Adipose tissue (tissue), 3 donors: Measurements from ENCODE around the gene TMEFF2. TPM values are rescaled to one million over a fixed set of nuclear protein-coding genes. Genes with fewer than 3 reads are reported as not detected.
"Not testable (repeated sequence)": the region's sequence is repeated elsewhere in the genome, so short reads cannot be mapped to it uniquely, and the experiment has no call there.

Experiments used
- H3K27ac ChIP-seq: one replicate; pipeline ENCODE4 v1.5.1; 2013; ENCODE audit warnings: low read depth, low read length
- WGBS, 3 donors: extraction: QIAGEN DNeasy Blood & Tissue Kit; methylation state at CpG; one replicate each; pipeline ENCODE4 v1.1.7; 2013; 5-methylcytosine and 5-hydroxymethylcytosine counted together
- polyA plus RNA-seq, 3 donors: library from polyadenylated mRNA; stranded (reverse); fragments of 200-250 nt; gene quantifications; one replicate each; pipeline ENCODE4 v1.2.3, GENCODE V29; 2013
- donor health status: healthy with polysubstance abuse.
- donor health status: Bipolar disorder and iron deficiency.
- donor health status: healthy.

Gene TMEFF2
- polyA plus RNA-seq, 3 donors = 0.01 to 0.03 TPM; not detected in 1

- H3K27ac ChIP-seq = no peak overlapping the region
- WGBS, 3 donors = 61 to 91% (median 75%) methylated on average over 1 of the region's 1 CpG
Measured at GRCh38 chr2:191931329-191931728, 263.4 kb downstream of the TMEFF2 start.

GRCh38 chr2:191930205-191930604 lies 264.5 kb downstream of the TMEFF2 start:
- WGBS, 3 donors = 83 to 88% (median 87%) methylated on average over 3 of the region's 3 CpGs
- H3K27ac ChIP-seq = no peak overlapping the region

GRCh38 chr2:191929288-191929687 lies 265.4 kb downstream of the TMEFF2 start:
- no peak overlapping the region for H3K27ac ChIP-seq
- 62 to 71% (median 63%) methylated on average over 4 of the region's 4 CpGs for WGBS, 3 donors

GRCh38 chr2:191927991-191928390 lies 266.7 kb downstream of the TMEFF2 start:
- WGBS, 3 donors = 23 to 51% (median 43%) methylated on average over 3 of the region's 3 CpGs
- H3K27ac ChIP-seq = no peak overlapping the region

- 16 to 45% (median 45%) methylated on average over 4 of the region's 4 CpGs for WGBS, 3 donors
- no peak overlapping the region for H3K27ac ChIP-seq
Measured at GRCh38 chr2:191927319-191927867, 267.3 kb downstream of the TMEFF2 start.

GRCh38 chr2:191926671-191927070 lies 268.1 kb downstream of the TMEFF2 start:
- WGBS, 3 donors = 87 to 97% (median 93%) methylated on average over 1 of the region's 1 CpG
- no peak overlapping the region for H3K27ac ChIP-seq

GRCh38 chr2:191923652-191923997 lies 271.1 kb downstream of the TMEFF2 start:
- no peak overlapping the region for H3K27ac ChIP-seq

GRCh38 chr2:191922736-191923651 lies 271.7 kb downstream of the TMEFF2 start:
- 95 to 96% (median 95%) methylated on average over 20 of the region's 20 CpGs for WGBS, 3 donors
- H3K27ac ChIP-seq = no peak overlapping the region

GRCh38 chr2:191921650-191922049 lies 273.1 kb downstream of the TMEFF2 start:
- 96 to 98% (median 97%) methylated on average over 24 to 32 of the region's 32 CpGs for WGBS, 3 donors
- H3K27ac ChIP-seq = not testable (repeated sequence)

- 93 to 96% (median 93%) methylated on average over 2 of the region's 2 CpGs for WGBS, 3 donors
- no peak overlapping the region for H3K27ac ChIP-seq
Measured at GRCh38 chr2:191920502-191920901, 274.2 kb downstream of the TMEFF2 start.

- H3K27ac ChIP-seq = no peak overlapping the region
- 72 to 80% (median 79%) methylated on average over 9 of the region's 9 CpGs for WGBS, 3 donors
Measured at GRCh38 chr2:191917967-191918651, 276.6 kb downstream of the TMEFF2 start.

- no peak overlapping the region for H3K27ac ChIP-seq
- 87 to 92% (median 89%) methylated on average over 2 of the region's 2 CpGs for whole genome bisulfite sequencing, 3 donors
Measured at GRCh38 chr2:191917430-191917881, 277.3 kb downstream of the TMEFF2 start.

- no peak overlapping the region for H3K27ac ChIP-seq
- 63 to 87% (median 82%) methylated on average over 1 of the region's 1 CpG for WGBS, 3 donors
Measured at GRCh38 chr2:191916826-191917225, 277.9 kb downstream of the TMEFF2 start.

GRCh38 chr2:191915750-191916149 lies 279.0 kb downstream of the TMEFF2 start:
- WGBS, 3 donors = 91 to 96% (median 93%) methylated on average over 2 of the region's 2 CpGs

GRCh38 chr2:191913796-191914195 lies 280.9 kb downstream of the TMEFF2 start:
- 46 to 70% (median 67%) methylated on average over 1 of the region's 1 CpG for WGBS, 3 donors
- no peak overlapping the region for H3K27ac ChIP-seq

More at GRCh38 chr2:191915750-191916149, 279.0 kb downstream of the TMEFF2 start:
- H3K27ac ChIP-seq = no peak overlapping the region

- no peak overlapping the region for H3K27ac ChIP-seq
- 49 to 78% (median 78%) methylated on average over 3 of the region's 3 CpGs for WGBS, 3 donors
Measured at GRCh38 chr2:191912764-191913163, 282.0 kb downstream of the TMEFF2 start.

GRCh38 chr2:191910518-191910917 lies 284.2 kb downstream of the TMEFF2 start:
- no peak overlapping the region for H3K27ac ChIP-seq
- 46 to 85% (median 51%) methylated on average over 2 of the region's 2 CpGs for WGBS, 3 donors

- H3K27ac ChIP-seq = no peak overlapping the region
Measured at GRCh38 chr2:191908874-191909273, 285.9 kb downstream of the TMEFF2 start.

GRCh38 chr2:191907545-191907944 lies 287.2 kb downstream of the TMEFF2 start:
- H3K27ac ChIP-seq = no peak overlapping the region
- 56 to 79% (median 68%) methylated on average over 3 of the region's 3 CpGs for WGBS, 3 donors
